HG03135 (cell line): ENCODE measurements around the gene PNMT.
"Not testable (repeated sequence)": the region's sequence is repeated elsewhere in the genome, so short reads cannot be mapped to it uniquely, and the experiment has no call there.

ENCODE experiments used
- ATAC-seq: cut with Tn5 transposase; IDR thresholded peaks from one replicate; pipeline ENCODE4 v1.9.1; 2021; ENCODE audit warnings: mild to moderate bottlenecking, moderate library complexity; ENCODE audit not compliant: unreplicated experiment

Gene PNMT

GRCh38 chr17:39704821-39705551 is 36.7 kb downstream of the PNMT start:
- ATAC-seq = no peak

- no peak for ATAC-seq
Observed at GRCh38 chr17:39705786-39706348, 37.6 kb downstream of the PNMT start.

DNA sequence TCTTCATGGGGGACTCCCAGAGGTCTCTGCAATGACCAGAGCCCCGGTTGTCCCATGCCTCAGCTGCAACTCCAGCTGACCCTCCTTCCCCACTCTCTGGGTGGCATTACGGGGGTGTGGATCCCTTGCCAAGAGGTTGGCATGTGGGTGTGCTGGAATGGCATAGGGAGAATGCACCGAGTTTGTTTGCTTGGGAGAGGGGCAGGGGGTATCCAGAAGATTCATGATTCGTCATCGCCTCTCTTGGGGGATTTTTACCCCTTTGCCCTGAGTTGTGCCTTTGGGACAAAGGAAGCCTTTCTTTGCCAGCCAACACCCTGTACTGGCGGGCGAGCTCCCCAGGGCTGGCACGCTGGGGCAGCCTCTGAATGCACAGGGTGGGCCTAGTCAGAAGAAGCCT is 38.1 kb downstream of the PNMT start:
- no peak for ATAC-seq

- ATAC-seq = no peak
Observed at GRCh38 chr17:39706921-39707337, 38.7 kb downstream of the PNMT start.

DNA sequence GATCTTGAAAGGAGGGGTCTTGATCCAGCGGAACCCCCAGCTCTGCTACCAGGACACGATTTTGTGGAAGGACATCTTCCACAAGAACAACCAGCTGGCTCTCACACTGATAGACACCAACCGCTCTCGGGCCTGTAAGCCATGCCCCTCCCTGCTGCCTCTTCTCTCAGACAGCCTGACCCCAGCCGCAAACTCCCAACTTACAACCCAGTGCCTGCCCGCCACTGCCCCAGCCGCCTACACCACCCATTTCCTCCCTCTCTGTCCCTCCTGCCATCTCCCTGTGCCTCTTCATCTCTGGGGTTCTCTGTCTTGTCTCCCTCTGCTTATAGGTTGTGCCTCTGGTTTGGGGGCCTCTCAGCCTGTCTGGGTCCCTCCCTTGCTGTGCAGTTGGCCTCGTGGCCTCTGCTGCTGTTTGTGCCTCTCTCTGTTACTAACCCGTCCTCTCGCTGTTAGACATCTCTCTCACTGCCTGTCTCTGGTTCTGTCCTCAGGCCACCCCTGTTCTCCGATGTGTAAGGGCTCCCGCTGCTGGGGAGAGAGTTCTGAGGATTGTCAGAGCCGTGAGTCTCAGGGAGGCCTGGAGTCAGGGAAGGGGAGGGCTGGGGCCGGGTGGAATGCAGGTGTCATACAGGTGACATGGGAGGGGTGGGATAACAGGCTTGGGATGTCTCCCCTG is 41.2 kb downstream of the PNMT start:
- no peak for ATAC-seq

DNA sequence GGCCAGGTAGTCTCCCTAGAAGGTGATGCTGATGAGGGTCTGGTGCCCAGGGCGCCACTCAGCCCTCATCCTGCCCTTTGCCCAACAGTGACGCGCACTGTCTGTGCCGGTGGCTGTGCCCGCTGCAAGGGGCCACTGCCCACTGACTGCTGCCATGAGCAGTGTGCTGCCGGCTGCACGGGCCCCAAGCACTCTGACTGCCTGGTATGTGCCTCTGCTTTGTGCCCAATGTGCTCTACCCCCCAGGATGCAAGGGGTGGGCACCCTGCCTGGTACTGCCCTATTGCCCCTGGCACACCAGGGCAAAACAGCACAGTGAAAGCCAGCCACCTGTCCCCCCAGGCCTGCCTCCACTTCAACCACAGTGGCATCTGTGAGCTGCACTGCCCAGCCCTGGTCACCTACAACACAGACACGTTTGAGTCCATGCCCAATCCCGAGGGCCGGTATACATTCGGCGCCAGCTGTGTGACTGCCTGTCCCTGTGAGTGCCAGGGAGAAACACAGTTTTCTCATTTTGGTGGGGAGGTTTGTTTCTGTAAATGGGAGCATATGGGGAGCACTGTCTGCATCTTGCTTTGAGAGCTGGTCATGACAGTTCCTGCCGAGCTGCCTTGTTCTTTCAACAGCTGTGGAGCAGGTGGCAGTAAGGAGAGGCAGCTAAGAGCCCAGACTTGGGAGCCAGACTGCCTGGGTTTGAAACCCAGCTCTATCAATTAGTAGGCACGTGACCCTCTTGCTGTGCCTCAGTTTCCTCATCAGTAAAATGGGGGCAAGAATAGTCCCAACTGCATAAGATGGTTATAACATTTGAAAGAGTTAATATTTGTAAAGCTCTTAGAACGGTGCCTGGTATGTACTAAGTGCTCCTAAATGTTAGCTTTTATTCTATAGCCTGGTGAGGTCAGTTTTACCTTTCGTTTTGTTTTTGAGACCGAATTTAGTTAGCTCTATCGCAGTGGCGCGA is 42.0 kb downstream of the PNMT start:
- ATAC-seq = no peak

DNA sequence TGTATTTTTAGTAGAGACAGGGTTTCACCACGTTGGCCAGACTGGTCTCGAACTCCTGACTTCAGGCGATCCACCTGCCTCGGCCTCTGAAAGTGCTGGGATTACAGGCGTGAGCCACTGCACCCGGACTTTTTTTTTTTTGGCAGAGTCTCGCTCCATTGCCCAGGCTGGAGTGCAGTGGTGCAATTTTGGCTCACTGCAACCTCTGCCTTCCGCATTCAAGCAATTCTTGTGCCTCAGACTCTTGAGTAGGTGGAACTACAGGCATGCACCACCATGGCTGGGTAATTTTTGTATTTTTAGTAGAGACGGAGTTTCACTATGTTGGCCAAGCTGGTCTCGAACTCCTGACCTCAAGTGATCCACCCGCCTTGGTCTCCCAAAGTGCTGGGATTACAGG is 42.8 kb downstream of the PNMT start:
- ATAC-seq = not testable (repeated sequence)

- no peak for ATAC-seq
Observed at GRCh38 chr17:39711851-39712250, 43.6 kb downstream of the PNMT start.

GRCh38 chr17:39714234-39714633 is 46.0 kb downstream of the PNMT start:
- no peak for ATAC-seq

DNA sequence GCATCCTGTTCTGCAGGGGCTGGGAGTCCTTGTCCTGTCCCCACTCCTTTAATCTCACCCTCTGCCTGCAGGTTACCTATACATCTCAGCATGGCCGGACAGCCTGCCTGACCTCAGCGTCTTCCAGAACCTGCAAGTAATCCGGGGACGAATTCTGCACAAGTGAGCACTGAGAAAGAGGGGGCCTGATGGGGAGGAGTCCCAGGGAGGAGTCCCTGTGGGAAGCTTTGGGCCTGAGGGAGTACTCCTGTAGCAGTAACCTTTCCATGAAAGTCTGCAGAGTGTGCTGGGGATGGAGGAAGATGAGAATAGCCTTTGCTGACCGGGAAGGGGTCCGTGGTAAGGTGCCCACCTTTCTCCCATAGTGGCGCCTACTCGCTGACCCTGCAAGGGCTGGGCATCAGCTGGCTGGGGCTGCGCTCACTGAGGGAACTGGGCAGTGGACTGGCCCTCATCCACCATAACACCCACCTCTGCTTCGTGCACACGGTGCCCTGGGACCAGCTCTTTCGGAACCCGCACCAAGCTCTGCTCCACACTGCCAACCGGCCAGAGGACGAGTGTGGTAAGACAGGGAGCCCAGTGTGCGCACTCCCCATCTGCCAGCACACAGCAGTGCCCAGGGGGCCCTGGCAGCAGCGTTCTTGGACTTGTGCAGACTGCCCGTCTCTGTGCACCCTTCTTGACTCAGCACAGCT is 47.3 kb downstream of the PNMT start:
- no peak for ATAC-seq

DNA sequence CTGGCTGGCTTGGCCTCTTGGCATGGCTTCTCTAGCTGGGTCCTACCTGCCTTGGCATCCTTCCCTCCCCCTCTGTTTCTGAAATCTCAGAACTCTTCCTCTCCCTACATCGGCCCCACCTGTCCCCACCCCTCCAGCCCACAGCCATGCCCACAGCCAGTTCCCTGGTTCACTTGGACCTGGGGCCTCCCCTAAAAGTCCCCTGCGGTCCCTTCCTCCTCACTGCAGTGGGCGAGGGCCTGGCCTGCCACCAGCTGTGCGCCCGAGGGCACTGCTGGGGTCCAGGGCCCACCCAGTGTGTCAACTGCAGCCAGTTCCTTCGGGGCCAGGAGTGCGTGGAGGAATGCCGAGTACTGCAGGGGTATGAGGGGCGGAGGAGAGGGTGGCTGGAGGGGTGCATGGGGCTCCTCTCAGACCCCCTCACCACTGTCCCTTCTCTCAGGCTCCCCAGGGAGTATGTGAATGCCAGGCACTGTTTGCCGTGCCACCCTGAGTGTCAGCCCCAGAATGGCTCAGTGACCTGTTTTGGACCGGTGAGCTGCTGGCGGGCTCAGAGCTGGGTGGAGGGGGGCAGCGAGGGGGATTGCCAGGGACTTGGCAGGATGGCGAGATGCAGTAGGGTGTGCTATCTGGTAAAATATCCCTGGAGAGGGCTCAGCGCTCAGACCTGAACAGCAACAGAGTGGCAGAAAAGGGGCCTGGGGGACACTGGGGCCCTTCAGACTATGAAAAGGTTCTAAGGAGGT is 48.0 kb downstream of the PNMT start:
- no peak for ATAC-seq

DNA sequence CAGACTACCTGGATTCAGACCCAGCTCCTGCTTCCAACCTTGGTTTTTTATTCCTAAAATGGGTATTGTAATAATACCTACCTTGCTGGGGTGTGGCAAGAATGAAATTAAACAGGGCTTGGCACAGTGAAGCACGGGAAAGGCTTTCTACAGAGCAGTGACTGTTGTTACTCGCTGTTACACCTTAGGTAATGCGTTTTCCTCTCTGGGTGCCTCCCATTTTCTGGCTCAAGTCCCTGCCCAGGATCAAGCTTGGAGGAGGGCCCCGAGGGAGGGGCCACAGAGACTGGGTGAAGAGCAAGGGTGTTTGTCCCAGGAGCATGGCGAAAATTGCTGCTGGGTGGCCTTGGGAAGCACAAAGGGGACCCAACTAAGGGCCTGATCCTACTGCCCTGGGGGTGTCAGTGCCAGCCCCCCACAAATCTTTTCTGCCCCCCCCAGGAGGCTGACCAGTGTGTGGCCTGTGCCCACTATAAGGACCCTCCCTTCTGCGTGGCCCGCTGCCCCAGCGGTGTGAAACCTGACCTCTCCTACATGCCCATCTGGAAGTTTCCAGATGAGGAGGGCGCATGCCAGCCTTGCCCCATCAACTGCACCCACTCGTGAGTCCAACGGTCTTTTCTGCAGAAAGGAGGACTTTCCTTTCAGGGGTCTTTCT is 48.8 kb downstream of the PNMT start:
- no peak for ATAC-seq

GRCh38 chr17:39717660-39718059 is 49.4 kb downstream of the PNMT start:
- ATAC-seq = no peak

DNA sequence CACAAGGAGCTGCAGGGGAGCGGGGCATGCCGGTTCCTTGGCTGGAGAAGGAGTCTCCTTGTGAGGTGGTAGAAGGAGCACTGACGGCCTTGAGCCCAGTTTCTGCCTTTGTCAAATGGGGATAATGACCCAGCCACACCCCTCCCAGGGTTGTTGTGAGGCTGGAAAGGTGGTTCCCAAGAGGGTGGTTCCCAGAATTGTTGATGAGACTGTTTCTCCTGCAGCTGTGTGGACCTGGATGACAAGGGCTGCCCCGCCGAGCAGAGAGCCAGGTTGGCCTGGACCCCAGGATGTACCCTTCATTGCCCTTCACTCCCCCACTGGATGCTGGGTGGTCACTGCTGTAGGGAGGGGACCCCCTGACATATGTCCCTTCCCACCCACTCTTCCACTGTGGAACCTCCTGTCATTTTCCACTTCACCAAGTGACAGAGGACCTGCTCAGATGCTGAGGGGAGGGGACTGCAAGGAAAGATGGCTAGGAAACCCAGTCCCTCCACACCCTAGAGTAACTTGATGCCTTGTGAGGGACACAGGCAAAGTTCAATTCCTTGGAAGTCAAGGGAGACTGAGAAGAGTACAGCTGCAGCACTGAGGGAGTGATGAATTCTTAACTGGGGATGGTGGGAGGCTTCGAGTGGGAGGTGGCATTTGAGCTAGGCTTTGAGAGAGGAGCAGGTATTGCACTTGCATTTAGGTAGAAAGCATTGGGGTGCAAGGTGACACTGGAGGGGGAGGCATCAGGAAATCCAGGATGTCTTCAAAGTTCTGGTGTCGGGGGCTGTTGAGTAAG is 51.5 kb downstream of the PNMT start:
- no peak for ATAC-seq
